ENCODE measurements around the gene NMRAL1.

- TF ChIP-seq CTCF (IDR thresholded peaks at IDR 0.05) = no peak
- TF ChIP-seq POLR2A (IDR thresholded peaks at IDR 0.05) = no peak
- no peak for TF ChIP-seq EP300 (IDR thresholded peaks at IDR 0.05)
Observed at GRCh38 chr16:4455081-4455480, 19.3 kb downstream of the NMRAL1 start.
